HepG2 (cell line): ENCODE results near the gene SNX18. TPM values are rescaled to one million over a fixed set of nuclear protein-coding genes. Genes with fewer than 3 reads are reported as not detected.

Experiments
- ATAC-seq: fragments of 200-7000 bp; cut with Tn5 transposase; 3 replicates; pipeline ENCODE4 v1.9.1; 2020; ENCODE audit warnings: mild to moderate bottlenecking, moderate library complexity
- BruUV-seq: library from RNA; stranded (reverse); fragments of 400-500 nt; replicated peaks from 2 replicates; lab custom pipeline; 2021; lab: Mats Ljungman, UMichigan
- CTCF ChIA-PET: fragments of 300-600 bp; formaldehyde crosslinking; extraction: SDS; loops from one replicate; lab custom pipeline; 2021; ENCODE audit warnings: low total read pairs, inconsistent platforms, low intra/inter-chr PET ratio; lab: Yijun Ruan, JAX
- POLR2A ChIA-PET: fragments of 350-600 bp; sonication (Branson Sonifier 250); formaldehyde crosslinking; loops from one replicate; lab custom pipeline; 2020; ENCODE audit warnings: antibody characterized with exemption, inconsistent platforms; lab: Yijun Ruan, JAX
- DNase-seq: peaks from one replicate; pipeline ENCODE4 v3.0.0-alpha.2; 2015; ENCODE audit warnings: low spot score
- FAIRE-seq: peaks from 3 replicates; lab custom pipeline; 2011; peaks lifted over from hg19 to GRCh38; lab: Jason Lieb, UNC
- H2AFZ ChIP-seq: one replicate; pipeline ENCODE4 v1.6.1; 2011; ENCODE audit warnings: low read length, inconsistent platforms
- H3K27ac ChIP-seq: fragments of 300-600 bp; 3 replicates; pipeline ENCODE4 v1.8.0; 2011; ENCODE audit warnings: mixed run types, mild to moderate bottlenecking, mixed read lengths, low read length, inconsistent platforms; ENCODE audit not compliant: insufficient read depth; ENCODE audit errors: extremely low read length
- H3K27me3 ChIP-seq, 2 experiments: fragments of 200-600 bp in 1 of 2; 2 replicates in 1 of 2; 3 replicates in 1 of 2; pipeline versions ENCODE4 v1.6.0 to v1.8.0; 2011; ENCODE audit warnings: low read length in 2 of 2, mild to moderate bottlenecking in 2 of 2, moderate library complexity in 2 of 2, inconsistent platforms in 1 of 2; ENCODE audit not compliant: insufficient read depth in 2 of 2, control insufficient read depth in 1 of 2
- H3K36me3 ChIP-seq, 2 experiments: fragments of 200-600 bp in 1 of 2; replicated peaks in 1 of 2; 2 replicates in 1 of 2; 3 replicates in 1 of 2; pipeline versions ENCODE4 v1.5.1 to v1.8.0; 2011; ENCODE audit warnings: low read length in 2 of 2, inconsistent platforms in 1 of 2; ENCODE audit not compliant: insufficient read depth in 2 of 2, control insufficient read depth in 1 of 2
- H3K4me1 ChIP-seq: 2 replicates; pipeline ENCODE4 v1.5.1; 2012; ENCODE audit warnings: low read length, inconsistent platforms; ENCODE audit not compliant: insufficient read depth
- H3K4me2 ChIP-seq: 2 replicates; pipeline ENCODE4 v1.6.0; 2011; ENCODE audit warnings: low read depth, low read length, inconsistent platforms
- H3K4me3 ChIP-seq, 3 experiments: fragments of 200-600 bp in 1 of 3; sonication (generic), shearing (Covaris generic) in 1 of 3; replicated peaks in 1 of 3; 2 replicates each; pipeline ENCODE4 v1.5.1; 2011 to 2016; ENCODE audit warnings: low read length in 3 of 3, inconsistent platforms in 2 of 3, low read depth in 2 of 3, mild to moderate bottlenecking in 2 of 3, control low read depth in 1 of 3, mixed read lengths in 1 of 3; ENCODE audit not compliant: insufficient read depth in 1 of 3
- H3K79me2 ChIP-seq: one replicate; pipeline ENCODE4 v1.6.1; 2011; ENCODE audit warnings: low read length, inconsistent platforms; ENCODE audit not compliant: insufficient read depth
- H3K9ac ChIP-seq: 2 replicates; pipeline ENCODE4 v1.6.0; 2011; ENCODE audit warnings: mild to moderate bottlenecking, low read depth, low read length, inconsistent platforms; ENCODE audit not compliant: insufficient read depth
- H3K9me3 ChIP-seq: 2 replicates; pipeline ENCODE4 v1.5.1; 2012; ENCODE audit warnings: mild to moderate bottlenecking, low read length
- H4K20me1 ChIP-seq: 2 replicates; pipeline ENCODE4 v1.6.0; 2011; ENCODE audit warnings: inconsistent platforms, mild to moderate bottlenecking, low read length, moderate library complexity; ENCODE audit not compliant: insufficient read depth
- ZNF577 ChIP-seq: sonication (generic); formaldehyde crosslinking; IDR thresholded peaks from 2 replicates; pipeline ENCODE4 v1.4.0; 2020; ENCODE audit warnings: mild to moderate bottlenecking, low read depth, missing genetic modification reagents, borderline replicate concordance
- WGBS: methylation state at CpG from one replicate; pipeline ENCODE4 v1.1.6; 2017; ENCODE audit warnings: low lambda C conversion rate; 5-methylcytosine and 5-hydroxymethylcytosine counted together
- in situ Hi-C: cut with HindIII; loops from 2 replicates; pipeline ENCODE4 v1.10.0; 2017; ENCODE audit warnings: low pct_unique_long_range_greater_than_20kb; ENCODE audit not compliant: extremely low pct_ligation_motif_present
- intact Hi-C: fragments of 100-400 bp; cut with micrococcal nuclease; formaldehyde crosslinking; loops from one replicate; pipeline ENCODE4 v1.10.0; 2022; ENCODE audit not compliant: unreplicated experiment
- polyA plus RNA-seq, 8 experiments: library from polyadenylated mRNA; depleted of rRNA in 3 of 8; stranded (reverse) in 7 of 8; unstranded in 1 of 8; fragments of >200 nt; fragmentation: Illumina TruSeq in 4 of 8; extraction: Trizol in 4 of 8; gene quantifications; 2 replicates each; pipeline versions ENCODE4 v1.2.1 to v1.2.3, GENCODE V29; 2011 to 2016; ENCODE audit warnings: low read depth in 4 of 8, missing spikeins in 1 of 8, mixed read lengths in 1 of 8; ENCODE audit not compliant: insufficient read depth in 1 of 8
- total RNA-seq, 5 experiments: library from RNA; depleted of rRNA; stranded (reverse); fragments of >200 nt; fragmentation: Illumina TruSeq; extraction: Trizol; gene quantifications; 2 replicates each; pipeline ENCODE4 v1.2.3, GENCODE V29; 2016; ENCODE audit warnings: low read depth in 1 of 5
- TF ChIP-seq, protein P1 (sequence below): sonication (generic); formaldehyde crosslinking; IDR thresholded peaks from 2 replicates; pipeline ENCODE4 v1.5.0; 2020; ENCODE audit warnings: mild to moderate bottlenecking, missing genetic modification reagents

SNX18 gene
- total and polyA plus RNA-seq, 2 of the 13 experiments (the other 11 are each of a cell fraction or from before 2014, with no cell fraction given) = 2.3 to 6.2 TPM

DNA sequence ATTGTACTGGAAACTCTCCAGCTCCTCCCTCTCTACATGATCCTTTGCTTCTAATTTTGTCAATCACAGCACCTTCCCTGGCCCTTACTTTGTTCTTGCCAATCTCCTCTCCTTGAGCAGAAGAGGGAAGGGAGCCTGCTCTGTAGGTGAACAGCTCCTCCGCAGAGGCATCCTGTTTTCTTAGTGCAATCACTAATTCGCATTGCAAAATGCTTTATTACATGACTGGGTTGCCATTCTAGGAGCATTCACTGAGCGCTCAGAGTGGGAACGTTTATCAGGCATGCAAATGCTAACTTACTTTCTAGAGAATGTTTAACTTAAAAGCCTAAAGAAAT is 416 bp upstream of the SNX18 start:
- Histone ChIP-seq H3K79me2 (peaks cover 19% of the 10 kb centered on the region), H3K4me1 (peaks cover 41% of the 10 kb centered on the region), H2AFZ (peak overlapping the region; percentile 59), H3K4me3 (peak overlapping the region; percentile 3 to 84 (median 53)), H3K4me2 (peak overlapping the region; percentile 84), H4K20me1 (0 out of 2 replicates have a peak, but pooled peaks cover 5% of the 10 kb centered on the region), H3K36me3 (no peaks in the 10 kb centered on the region), H3K27me3 (no peaks in the 10 kb centered on the region), H3K9ac (no peak overlapping the region), H3K9me3 (no peaks in the 10 kb centered on the region), H3K27ac (no peak overlapping the region)
- ChIA-PET CTCF (interaction anchor here (1.3 to 2.2 kb wide), 3 partner anchors 328 to 629 kb away, joined by 6 to 25 read pairs (median 13); no protein-coding TSS in a partner anchor), POLR2A (no interaction called here)
- no peak for DNase-seq
- in situ Hi-C loops (loop anchor here (5.0 to 25.0 kb wide), 2 partner anchors 335 to 645 kb away; partner anchors contain the start of genes CDC20B and GPX8), intact Hi-C loops (loop anchor here (1.0 to 10.0 kb wide), 3 partner anchors 328 to 628 kb away; no protein-coding TSS in a partner anchor)
- TF ChIP-seq, protein P1, sequence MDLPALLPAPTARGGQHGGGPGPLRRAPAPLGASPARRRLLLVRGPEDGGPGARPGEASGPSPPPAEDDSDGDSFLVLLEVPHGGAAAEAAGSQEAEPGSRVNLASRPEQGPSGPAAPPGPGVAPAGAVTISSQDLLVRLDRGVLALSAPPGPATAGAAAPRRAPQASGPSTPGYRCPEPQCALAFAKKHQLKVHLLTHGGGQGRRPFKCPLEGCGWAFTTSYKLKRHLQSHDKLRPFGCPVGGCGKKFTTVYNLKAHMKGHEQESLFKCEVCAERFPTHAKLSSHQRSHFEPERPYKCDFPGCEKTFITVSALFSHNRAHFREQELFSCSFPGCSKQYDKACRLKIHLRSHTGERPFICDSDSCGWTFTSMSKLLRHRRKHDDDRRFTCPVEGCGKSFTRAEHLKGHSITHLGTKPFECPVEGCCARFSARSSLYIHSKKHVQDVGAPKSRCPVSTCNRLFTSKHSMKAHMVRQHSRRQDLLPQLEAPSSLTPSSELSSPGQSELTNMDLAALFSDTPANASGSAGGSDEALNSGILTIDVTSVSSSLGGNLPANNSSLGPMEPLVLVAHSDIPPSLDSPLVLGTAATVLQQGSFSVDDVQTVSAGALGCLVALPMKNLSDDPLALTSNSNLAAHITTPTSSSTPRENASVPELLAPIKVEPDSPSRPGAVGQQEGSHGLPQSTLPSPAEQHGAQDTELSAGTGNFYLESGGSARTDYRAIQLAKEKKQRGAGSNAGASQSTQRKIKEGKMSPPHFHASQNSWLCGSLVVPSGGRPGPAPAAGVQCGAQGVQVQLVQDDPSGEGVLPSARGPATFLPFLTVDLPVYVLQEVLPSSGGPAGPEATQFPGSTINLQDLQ (CRISPR knock-in tag) = 0 out of 2 replicates have a peak, but pooled peaks have one; percentile 43
- no peak for TF ChIP-seq ZNF577 (CRISPR knock-in tag)
- no TSS peak for BruUV-seq
- ATAC-seq = peak; percentile 23
- 0% methylated on average over 4 of the region's 4 CpGs for WGBS
- FAIRE-seq = no peak
